K562 (cell line): ENCODE data around the gene PPY. TPM values are rescaled to one million over a fixed set of nuclear protein-coding genes. Genes with fewer than 3 reads are reported as not detected.

Experiments
- FOSL1 ChIP-seq: fragments of 200-800 bp; sonication (Bioruptor generic); conservative IDR thresholded peaks from 2 replicates; pipeline ENCODE4 v1.6.1; 2016; ENCODE audit warnings: missing genetic modification characterization, missing compliant biosample characterization
- FOXP1 ChIP-seq: sonication (generic); formaldehyde crosslinking; IDR thresholded peaks from 2 replicates; pipeline ENCODE4 v1.8.0; 2022; ENCODE audit warnings: mild to moderate bottlenecking, missing genetic modification reagents
- NR3C1 ChIP-seq: sonication (generic); formaldehyde crosslinking; IDR thresholded peaks from 2 replicates; pipeline ENCODE4 v1.8.1; 2022; ENCODE audit warnings: missing genetic modification reagents
- SMC3 ChIP-seq: conservative IDR thresholded peaks from 2 replicates; pipeline ENCODE4 v1.6.1; 2011; ENCODE audit warnings: low read depth, low read length, improper control_type of control experiment; ENCODE audit not compliant: insufficient read depth
- TSC22D4 ChIP-seq: fragments of 450-650 bp; IDR thresholded peaks from 2 replicates; pipeline ENCODE4 v1.6.1; 2016; ENCODE audit warnings: missing genetic modification characterization, missing biosample characterization, control low read depth
- polyA plus RNA-seq, 8 experiments: library from polyadenylated mRNA; depleted of rRNA in 4 of 8; stranded (reverse) in 5 of 8; unstranded in 3 of 8; fragments of >200 nt; fragmentation: Nextera tagmentation in 2 of 8; fragmentation: Illumina TruSeq in 1 of 8; extraction: Ambion mirVana in 2 of 8; extraction: Trizol in 1 of 8; gene quantifications; 2 replicates each; pipeline versions ENCODE4 v1.2.1 to v1.2.3, GENCODE V29; 2011 to 2014; ENCODE audit warnings: inconsistent platforms in 1 of 8, missing spikeins in 1 of 8
- total RNA-seq, 7 experiments: library from RNA; depleted of rRNA in 6 of 7; stranded (reverse); fragments of >200 nt in 6 of 7; fragmentation: Illumina TruSeq in 2 of 7; extraction: Trizol in 2 of 7; gene quantifications; 2 replicates each; pipeline versions ENCODE4 v1.2.1 to v1.2.3, GENCODE V29; 2011 to 2021; ENCODE audit warnings: low replicate concordance in 1 of 7
- TF ChIP-seq, protein P1 (sequence below), 2 experiments: fragments of 450-650 bp; formaldehyde crosslinking in 1 of 2; IDR thresholded peaks; 2 replicates each; pipeline versions ENCODE4 v1.4.0 to v1.6.1; 2014 to 2020; ENCODE audit warnings: mild to moderate bottlenecking in 2 of 2, borderline replicate concordance in 1 of 2, low read depth in 1 of 2
- TF ChIP-seq, protein P2 (sequence below): fragments of 450-650 bp; conservative IDR thresholded peaks from 2 replicates; pipeline ENCODE4 v1.6.1; 2016; ENCODE audit warnings: missing genetic modification characterization, low read depth, mild to moderate bottlenecking, control low read depth, missing compliant biosample characterization

PPY gene
- total and polyA plus RNA-seq, 9 of the 15 experiments (the other 6 are each of a cell fraction or from before 2014, with no cell fraction given), result not detected

DNA sequence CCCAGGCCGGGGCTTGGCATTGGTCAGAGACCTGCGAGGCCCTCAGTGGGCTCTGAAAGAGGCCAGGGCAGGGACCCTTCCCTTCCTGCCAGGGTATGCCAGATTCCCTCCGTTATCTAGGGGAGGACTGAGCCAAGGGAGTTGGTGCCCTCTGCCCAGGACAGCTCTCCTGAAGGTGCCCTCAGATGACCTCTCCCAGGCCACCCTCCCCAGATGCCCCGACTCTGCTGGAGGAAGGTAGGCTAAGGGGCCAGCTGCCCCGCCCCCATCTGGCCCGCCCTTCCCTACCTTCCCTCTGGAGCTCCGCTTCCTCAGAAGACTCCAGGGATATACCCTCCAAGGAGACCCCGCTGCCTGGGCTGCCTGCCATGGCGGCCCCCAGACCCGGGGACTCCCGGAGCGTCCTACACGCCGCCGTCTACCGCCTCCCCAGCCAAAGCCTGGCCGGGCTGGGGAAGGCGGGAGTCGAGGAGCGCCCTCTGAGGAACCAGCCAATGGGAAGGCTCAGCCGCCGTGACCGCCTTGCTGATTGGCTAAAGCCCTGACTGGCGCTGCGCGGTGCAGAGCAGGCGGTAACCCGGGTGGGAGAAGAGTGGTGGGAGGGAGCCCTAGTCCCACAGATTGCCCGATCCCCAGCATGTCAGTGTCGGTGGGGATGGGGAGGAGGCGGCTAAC lies 42.0 kb downstream of the PPY start (continued):
- TF ChIP-seq SMC3, result no peak
- TF ChIP-seq TSC22D4 (tag), result no peak
- TF ChIP-seq FOXP1 (CRISPR knock-in tag), result no peak
- TF ChIP-seq NR3C1 (CRISPR knock-in tag), result no peak
- TF ChIP-seq, protein P1, sequence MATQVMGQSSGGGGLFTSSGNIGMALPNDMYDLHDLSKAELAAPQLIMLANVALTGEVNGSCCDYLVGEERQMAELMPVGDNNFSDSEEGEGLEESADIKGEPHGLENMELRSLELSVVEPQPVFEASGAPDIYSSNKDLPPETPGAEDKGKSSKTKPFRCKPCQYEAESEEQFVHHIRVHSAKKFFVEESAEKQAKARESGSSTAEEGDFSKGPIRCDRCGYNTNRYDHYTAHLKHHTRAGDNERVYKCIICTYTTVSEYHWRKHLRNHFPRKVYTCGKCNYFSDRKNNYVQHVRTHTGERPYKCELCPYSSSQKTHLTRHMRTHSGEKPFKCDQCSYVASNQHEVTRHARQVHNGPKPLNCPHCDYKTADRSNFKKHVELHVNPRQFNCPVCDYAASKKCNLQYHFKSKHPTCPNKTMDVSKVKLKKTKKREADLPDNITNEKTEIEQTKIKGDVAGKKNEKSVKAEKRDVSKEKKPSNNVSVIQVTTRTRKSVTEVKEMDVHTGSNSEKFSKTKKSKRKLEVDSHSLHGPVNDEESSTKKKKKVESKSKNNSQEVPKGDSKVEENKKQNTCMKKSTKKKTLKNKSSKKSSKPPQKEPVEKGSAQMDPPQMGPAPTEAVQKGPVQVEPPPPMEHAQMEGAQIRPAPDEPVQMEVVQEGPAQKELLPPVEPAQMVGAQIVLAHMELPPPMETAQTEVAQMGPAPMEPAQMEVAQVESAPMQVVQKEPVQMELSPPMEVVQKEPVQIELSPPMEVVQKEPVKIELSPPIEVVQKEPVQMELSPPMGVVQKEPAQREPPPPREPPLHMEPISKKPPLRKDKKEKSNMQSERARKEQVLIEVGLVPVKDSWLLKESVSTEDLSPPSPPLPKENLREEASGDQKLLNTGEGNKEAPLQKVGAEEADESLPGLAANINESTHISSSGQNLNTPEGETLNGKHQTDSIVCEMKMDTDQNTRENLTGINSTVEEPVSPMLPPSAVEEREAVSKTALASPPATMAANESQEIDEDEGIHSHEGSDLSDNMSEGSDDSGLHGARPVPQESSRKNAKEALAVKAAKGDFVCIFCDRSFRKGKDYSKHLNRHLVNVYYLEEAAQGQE (IDR thresholded peaks at IDR 0.05; ENCODE audit: borderline replicate concordance), result no peak
- TF ChIP-seq, protein P1 (CRISPR knock-in tag; IDR thresholded peaks at IDR 0.05; ENCODE audit: low read depth), result no peak
- TF ChIP-seq, protein P2, sequence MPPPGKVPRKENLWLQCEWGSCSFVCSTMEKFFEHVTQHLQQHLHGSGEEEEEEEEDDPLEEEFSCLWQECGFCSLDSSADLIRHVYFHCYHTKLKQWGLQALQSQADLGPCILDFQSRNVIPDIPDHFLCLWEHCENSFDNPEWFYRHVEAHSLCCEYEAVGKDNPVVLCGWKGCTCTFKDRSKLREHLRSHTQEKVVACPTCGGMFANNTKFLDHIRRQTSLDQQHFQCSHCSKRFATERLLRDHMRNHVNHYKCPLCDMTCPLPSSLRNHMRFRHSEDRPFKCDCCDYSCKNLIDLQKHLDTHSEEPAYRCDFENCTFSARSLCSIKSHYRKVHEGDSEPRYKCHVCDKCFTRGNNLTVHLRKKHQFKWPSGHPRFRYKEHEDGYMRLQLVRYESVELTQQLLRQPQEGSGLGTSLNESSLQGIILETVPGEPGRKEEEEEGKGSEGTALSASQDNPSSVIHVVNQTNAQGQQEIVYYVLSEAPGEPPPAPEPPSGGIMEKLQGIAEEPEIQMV, result no peak
- no peak for TF ChIP-seq FOSL1 (tag)
